HT-29 (cell line): ENCODE data around the gene CDON. TPM values are rescaled to one million over a fixed set of nuclear protein-coding genes. Genes with fewer than 3 reads are reported as not detected.

Source experiments
- DNase-seq: peaks from one replicate; pipeline ENCODE4 v3.0.0-alpha.2; 2015; ENCODE audit warnings: low spot score
- total RNA-seq: library from RNA; depleted of rRNA; stranded (reverse); fragments of >200 nt; shearing (Covaris generic); gene quantifications from 2 replicates; pipeline ENCODE4 v1.2.3, GENCODE V29; 2014

CDON gene
- total RNA-seq, 1 experiment from 2014 or later, result 4.8 TPM

- DNase-seq, result no peak
These were observed 117.5 kb downstream of the CDON start for GRCh38 chr11:125945011-125945796.

GRCh38 chr11:125944350-125945010, 118.2 kb downstream of the CDON start:
- no peak for DNase-seq

GRCh38 chr11:125943661-125944349, 118.9 kb downstream of the CDON start:
- no peak for DNase-seq

- no peak for DNase-seq
These were observed 119.8 kb downstream of the CDON start for GRCh38 chr11:125942771-125943428.

GRCh38 chr11:125941619-125942611, 120.8 kb downstream of the CDON start:
- peak; percentile 83 for DNase-seq

GRCh38 chr11:125941267-125941618, 121.4 kb downstream of the CDON start:
- DNase-seq, result no peak

GRCh38 chr11:125940145-125940544, 122.5 kb downstream of the CDON start:
- no peak for DNase-seq

GRCh38 chr11:125939081-125939521, 123.6 kb downstream of the CDON start:
- DNase-seq, result no peak

GRCh38 chr11:125938418-125938817, 124.2 kb downstream of the CDON start:
- DNase-seq, result no peak

GRCh38 chr11:125935618-125936199, 127.0 kb downstream of the CDON start:
- DNase-seq, result no peak

GRCh38 chr11:125935056-125935455, 127.6 kb downstream of the CDON start:
- DNase-seq, result no peak

- no peak for DNase-seq
These were observed 128.2 kb downstream of the CDON start for GRCh38 chr11:125934473-125934872.

- DNase-seq, result no peak
These were observed 129.4 kb downstream of the CDON start for GRCh38 chr11:125933030-125933813.

- DNase-seq, result no peak
These were observed 130.4 kb downstream of the CDON start for GRCh38 chr11:125932301-125932700.

- DNase-seq, result no peak
These were observed 131.0 kb downstream of the CDON start for GRCh38 chr11:125931668-125932067.

- no peak for DNase-seq
These were observed 131.6 kb downstream of the CDON start for GRCh38 chr11:125931116-125931515.

- DNase-seq, result no peak
These were observed 132.6 kb downstream of the CDON start for GRCh38 chr11:125930076-125930450.

- DNase-seq, result no peak
These were observed 133.1 kb downstream of the CDON start for GRCh38 chr11:125929445-125930075.

- DNase-seq, result no peak
These were observed 136.0 kb downstream of the CDON start for GRCh38 chr11:125926682-125927081.
